ENCODE measurements around the gene RAB37. TPM values are rescaled to one million over a fixed set of nuclear protein-coding genes. Genes with fewer than 3 reads are reported as not detected.
A peak's percentile ranks its signal among the peaks of the same experiment; 100 is the strongest.

Gene RAB37
- total and polyA plus RNA-seq, 4 donors, result 2.5 to 6.9 (median 4.3) TPM

- WGBS (ENCODE audit: insufficient coverage), result 90% methylated on average over 12 of the region's 13 CpGs
- Histone ChIP-seq H3K27ac (ENCODE audit: low read depth, low read length) (no peak overlapping the region), H3K27me3 (ENCODE audit: control insufficient read depth, insufficient read depth, low read length) (no peaks in the 10 kb centered on the region), H3K36me3 (ENCODE audit: control insufficient read depth, insufficient read depth, low read length) (peaks cover 61% of the 10 kb centered on the region), H3K4me1 (ENCODE audit: control insufficient read depth, insufficient read depth, low read length) (peaks cover 43% of the 10 kb centered on the region), H3K4me3 (ENCODE audit: low read depth, low read length) (no peak overlapping the region), H3K9me3 (ENCODE audit: control insufficient read depth, insufficient read depth, low read length) (no peaks in the 10 kb centered on the region)
- no peak for DNase-seq (ENCODE audit: low read depth in 4 of 6, low spot score in 6 of 6)
These were observed 35.0 kb downstream of the RAB37 start for GRCh38 chr17:74772053-74772452.

- Histone ChIP-seq H3K36me3 (ENCODE audit: control insufficient read depth, insufficient read depth, low read length) (peaks cover 53% of the 10 kb centered on the region), H3K4me1 (ENCODE audit: control insufficient read depth, insufficient read depth, low read length) (peaks cover 34% of the 10 kb centered on the region), H3K4me3 (ENCODE audit: low read depth, low read length) (no peak overlapping the region), H3K27me3 (ENCODE audit: control insufficient read depth, insufficient read depth, low read length) (no peaks in the 10 kb centered on the region), H3K27ac (ENCODE audit: low read depth, low read length) (no peak overlapping the region), H3K9me3 (ENCODE audit: control insufficient read depth, insufficient read depth, low read length) (no peaks in the 10 kb centered on the region)
- DNase-seq (ENCODE audit: low read depth in 4 of 6, low spot score in 6 of 6), result no peak
- 90% methylated on average over 5 of the region's 6 CpGs for WGBS (ENCODE audit: insufficient coverage)
These were observed 36.4 kb downstream of the RAB37 start for GRCh38 chr17:74773414-74773813.

- WGBS (ENCODE audit: insufficient coverage), result 76% methylated on average over 6 of the region's 6 CpGs
These were observed 36.8 kb downstream of the RAB37 start for GRCh38 chr17:74773871-74774286.

GRCh38 chr17:74775409-74776043 lies 38.5 kb downstream of the RAB37 start:
- Histone ChIP-seq H3K27me3 (ENCODE audit: control insufficient read depth, insufficient read depth, low read length) (no peaks in the 10 kb centered on the region), H3K27ac (ENCODE audit: low read depth, low read length) (peak overlapping the region; percentile 75), H3K4me3 (ENCODE audit: low read depth, low read length) (peak overlapping the region; percentile 79), H3K36me3 (ENCODE audit: control insufficient read depth, insufficient read depth, low read length) (peaks cover 46% of the 10 kb centered on the region), H3K4me1 (ENCODE audit: control insufficient read depth, insufficient read depth, low read length) (peaks cover 28% of the 10 kb centered on the region), H3K9me3 (ENCODE audit: control insufficient read depth, insufficient read depth, low read length) (no peaks in the 10 kb centered on the region)
- no peak for DNase-seq (ENCODE audit: low read depth in 4 of 6, low spot score in 6 of 6)
- 31% methylated on average over 11 of the region's 12 CpGs for whole genome bisulfite sequencing (ENCODE audit: insufficient coverage)

More at GRCh38 chr17:74773871-74774286, 36.8 kb downstream of the RAB37 start:
- Histone ChIP-seq H3K4me3 (ENCODE audit: low read depth, low read length) (no peak overlapping the region), H3K27ac (ENCODE audit: low read depth, low read length) (no peak overlapping the region), H3K4me1 (ENCODE audit: control insufficient read depth, insufficient read depth, low read length) (peaks cover 29% of the 10 kb centered on the region), H3K27me3 (ENCODE audit: control insufficient read depth, insufficient read depth, low read length) (no peaks in the 10 kb centered on the region), H3K9me3 (ENCODE audit: control insufficient read depth, insufficient read depth, low read length) (no peaks in the 10 kb centered on the region), H3K36me3 (ENCODE audit: control insufficient read depth, insufficient read depth, low read length) (peaks cover 48% of the 10 kb centered on the region)
- no peak for DNase-seq (ENCODE audit: low read depth in 4 of 6, low spot score in 6 of 6)

- 0% methylated on average over 64 of the region's 64 CpGs for WGBS (ENCODE audit: insufficient coverage)
- Histone ChIP-seq H3K4me1 (ENCODE audit: control insufficient read depth, insufficient read depth, low read length) (peaks cover 25% of the 10 kb centered on the region), H3K4me3 (ENCODE audit: low read depth, low read length) (peak within 1 kb of the TSS; percentile 79), H3K9me3 (ENCODE audit: control insufficient read depth, insufficient read depth, low read length) (no peaks in the 10 kb centered on the region), H3K27ac (ENCODE audit: low read depth, low read length) (peak within 1 kb of the TSS; percentile 75), H3K36me3 (ENCODE audit: control insufficient read depth, insufficient read depth, low read length) (peaks cover 39% of the 10 kb centered on the region), H3K27me3 (ENCODE audit: control insufficient read depth, insufficient read depth, low read length) (no peaks in the 10 kb centered on the region)
- DNase-seq (ENCODE audit: low read depth in 4 of 6, low spot score in 6 of 6), result peak; percentile 86 to 99 (median 92)
These were observed 39.2 kb downstream of the RAB37 start, which contains the start of gene NAT9 for GRCh38 chr17:74776044-74776962. NAT9 (minus strand) TSS chr17:74776345; CDS start chr17:74775698, 647 bp downstream.

GRCh38 chr17:74776990-74777389 lies 39.9 kb downstream of the RAB37 start:
- H3K27me3 ChIP-seq (ENCODE audit: control insufficient read depth, insufficient read depth, low read length), result no peaks in the 10 kb centered on the region
- 40% methylated on average over 9 of the region's 10 CpGs for WGBS (ENCODE audit: insufficient coverage)
- no peaks in the 10 kb centered on the region for H3K9me3 ChIP-seq (ENCODE audit: control insufficient read depth, insufficient read depth, low read length)
- H3K36me3 ChIP-seq (ENCODE audit: control insufficient read depth, insufficient read depth, low read length), result peaks cover 36% of the 10 kb centered on the region
- no peak overlapping the region for H3K27ac ChIP-seq (ENCODE audit: low read depth, low read length)
- H3K4me1 ChIP-seq (ENCODE audit: control insufficient read depth, insufficient read depth, low read length), result peaks cover 25% of the 10 kb centered on the region
- H3K4me3 ChIP-seq (ENCODE audit: low read depth, low read length), result peak overlapping the region; percentile 72
- no peak for DNase-seq (ENCODE audit: low read depth in 4 of 6, low spot score in 6 of 6)

- DNase-seq (ENCODE audit: low read depth in 4 of 6, low spot score in 6 of 6), result no peak
- Histone ChIP-seq H3K36me3 (ENCODE audit: control insufficient read depth, insufficient read depth, low read length) (peaks cover 33% of the 10 kb centered on the region), H3K9me3 (ENCODE audit: control insufficient read depth, insufficient read depth, low read length) (no peaks in the 10 kb centered on the region), H3K27me3 (ENCODE audit: control insufficient read depth, insufficient read depth, low read length) (no peaks in the 10 kb centered on the region), H3K27ac (ENCODE audit: low read depth, low read length) (no peak overlapping the region), H3K4me3 (ENCODE audit: low read depth, low read length) (no peak overlapping the region), H3K4me1 (ENCODE audit: control insufficient read depth, insufficient read depth, low read length) (peaks cover 25% of the 10 kb centered on the region)
- WGBS (ENCODE audit: insufficient coverage), result 79% methylated on average over 2 of the region's 6 CpGs
These were observed 41.0 kb downstream of the RAB37 start for GRCh38 chr17:74777901-74778515.

- 79% methylated on average over 4 of the region's 5 CpGs for WGBS (ENCODE audit: insufficient coverage)
- no peaks in the 10 kb centered on the region for H3K9me3 ChIP-seq (ENCODE audit: control insufficient read depth, insufficient read depth, low read length)
- no peak for DNase-seq (ENCODE audit: low read depth in 4 of 6, low spot score in 6 of 6)
- H3K27ac ChIP-seq (ENCODE audit: low read depth, low read length), result no peak overlapping the region
- peaks cover 30% of the 10 kb centered on the region for H3K36me3 ChIP-seq (ENCODE audit: control insufficient read depth, insufficient read depth, low read length)
- H3K4me3 ChIP-seq (ENCODE audit: low read depth, low read length), result no peak overlapping the region
- no peaks in the 10 kb centered on the region for H3K27me3 ChIP-seq (ENCODE audit: control insufficient read depth, insufficient read depth, low read length)
- H3K4me1 ChIP-seq (ENCODE audit: control insufficient read depth, insufficient read depth, low read length), result peaks cover 25% of the 10 kb centered on the region
These were observed 41.9 kb downstream of the RAB37 start for GRCh38 chr17:74778960-74779359.

- H3K4me1 ChIP-seq (ENCODE audit: control insufficient read depth, insufficient read depth, low read length), result peaks cover 25% of the 10 kb centered on the region
- H3K27ac ChIP-seq (ENCODE audit: low read depth, low read length), result no peak overlapping the region
- peaks cover 30% of the 10 kb centered on the region for H3K36me3 ChIP-seq (ENCODE audit: control insufficient read depth, insufficient read depth, low read length)
- no peaks in the 10 kb centered on the region for H3K9me3 ChIP-seq (ENCODE audit: control insufficient read depth, insufficient read depth, low read length)
- H3K27me3 ChIP-seq (ENCODE audit: control insufficient read depth, insufficient read depth, low read length), result no peaks in the 10 kb centered on the region
- no peak overlapping the region for H3K4me3 ChIP-seq (ENCODE audit: low read depth, low read length)
- 84% methylated on average over 8 of the region's 8 CpGs for WGBS (ENCODE audit: insufficient coverage)
- no peak for DNase-seq (ENCODE audit: low read depth in 4 of 6, low spot score in 6 of 6)
These were observed 42.4 kb downstream of the RAB37 start for GRCh38 chr17:74779501-74779900.
